Neural progenitor cell (in vitro differentiated cells): Measurements from ENCODE around the gene IKZF3. TPM values are rescaled to one million over a fixed set of nuclear protein-coding genes. Genes with fewer than 3 reads are reported as not detected.

Experiments used
- DNase-seq: peaks from one replicate; pipeline ENCODE4 v3.0.0-alpha.2; 2016; ENCODE audit warnings: low spot score
- H2AFZ ChIP-seq: fragments of 200-600 bp; sonication (generic); replicated peaks from 2 replicates; pipeline ENCODE4 v1.6.1; 2016; ENCODE audit warnings: antibody characterized with exemption
- H3F3A ChIP-seq: fragments of 200-600 bp; sonication (generic); 2 replicates; pipeline ENCODE4 v1.6.1; 2016; ENCODE audit warnings: antibody characterized with exemption, low read depth
- H3K27ac ChIP-seq: fragments of 200-600 bp; sonication (generic); 2 replicates; pipeline ENCODE4 v1.5.1; 2016; ENCODE audit warnings: mild to moderate bottlenecking
- H3K27me3 ChIP-seq: fragments of 200-600 bp; sonication (generic); 2 replicates; pipeline ENCODE4 v1.6.1; 2016; ENCODE audit warnings: mild to moderate bottlenecking, moderate library complexity
- H3K36me3 ChIP-seq: fragments of 200-600 bp; sonication (generic); 2 replicates; pipeline ENCODE4 v1.5.1; 2016
- H3K4me1 ChIP-seq: fragments of 200-600 bp; sonication (generic); 2 replicates; pipeline ENCODE4 v1.6.1; 2016; ENCODE audit warnings: mixed run types
- H3K4me2 ChIP-seq: fragments of 200-600 bp; sonication (generic); 2 replicates; pipeline ENCODE4 v1.6.1; 2016
- H3K4me3 ChIP-seq: fragments of 200-600 bp; sonication (generic); 2 replicates; pipeline ENCODE4 v1.5.1; 2016
- H3K79me2 ChIP-seq: fragments of 200-600 bp; sonication (generic); 2 replicates; pipeline ENCODE4 v1.6.1; 2016; ENCODE audit warnings: low read depth
- H3K9ac ChIP-seq: fragments of 200-600 bp; sonication (generic); 2 replicates; pipeline ENCODE4 v1.6.1; 2016
- H3K9me3 ChIP-seq: fragments of 200-600 bp; sonication (generic); 2 replicates; pipeline ENCODE4 v1.5.1; 2016; ENCODE audit warnings: low read depth
- H4K20me1 ChIP-seq: fragments of 200-600 bp; sonication (generic); 2 replicates; pipeline ENCODE4 v1.6.1; 2016; ENCODE audit warnings: low read depth
- H3K27ac Mint-ChIP-seq: 3 replicates; pipeline ENCODE4 v1.8.0; 2021; ENCODE audit warnings: mixed read lengths
- H3K27me3 Mint-ChIP-seq: 2 replicates; pipeline ENCODE4 v1.8.0; 2022; ENCODE audit warnings: low read depth, mild to moderate bottlenecking, inconsistent platforms, moderate library complexity, mixed read lengths; ENCODE audit not compliant: insufficient read depth
- H3K36me3 Mint-ChIP-seq: 3 replicates; pipeline ENCODE4 v1.8.0; 2021; ENCODE audit warnings: mixed read lengths
- H3K4me1 Mint-ChIP-seq: 3 replicates; pipeline ENCODE4 v1.8.0; 2021; ENCODE audit warnings: mixed read lengths
- H3K4me3 Mint-ChIP-seq: 3 replicates; pipeline ENCODE4 v1.8.0; 2021; ENCODE audit warnings: mild to moderate bottlenecking, moderate library complexity, mixed read lengths
- H3K9me3 Mint-ChIP-seq: 3 replicates; pipeline ENCODE4 v1.8.0; 2020; ENCODE audit warnings: mixed read lengths
- EZH2 ChIP-seq: fragments of 200-600 bp; sonication (generic); IDR thresholded peaks from 2 replicates; pipeline ENCODE4 v1.6.1; 2017; ENCODE audit warnings: antibody characterized with exemption, mild to moderate bottlenecking, moderate library complexity
- EZH2phosphoT487 ChIP-seq: fragments of 200-600 bp; sonication (generic); IDR thresholded peaks from 2 replicates; pipeline ENCODE4 v1.6.1; 2017; ENCODE audit warnings: antibody characterized with exemption
- total RNA-seq: library from RNA; depleted of rRNA; stranded (reverse); fragments of >200 nt; gene quantifications from 2 replicates; pipeline ENCODE4 v1.2.3, GENCODE V29; 2015; ENCODE audit warnings: low replicate concordance
- TF ChIP-seq, protein P1 (sequence below): fragments of 200-600 bp; sonication (generic); IDR thresholded peaks from 2 replicates; pipeline ENCODE4 v1.5.1; 2017; ENCODE audit warnings: antibody characterized with exemption, mild to moderate bottlenecking

IKZF3 gene
- total RNA-seq, 1 donor from 2014 or later = not detected

- Mint-ChIP-seq H3K4me1 (no peaks in the 10 kb centered on the region), H3K36me3 (peaks cover 5% of the 10 kb centered on the region)
Observed at GRCh38 chr17:39820987-39821386, 43.1 kb downstream of the IKZF3 start.

GRCh38 chr17:39820541-39820940, 43.6 kb downstream of the IKZF3 start:
- H3K36me3 ChIP-seq = no peaks in the 10 kb centered on the region
- peak; percentile 73 for DNase-seq
- no peak overlapping the region for H3K4me3 ChIP-seq

More at GRCh38 chr17:39820987-39821386, 43.1 kb downstream of the IKZF3 start:
- no peak for DNase-seq
- Histone ChIP-seq H3K27ac (no peak overlapping the region), H3F3A (peaks cover 15% of the 10 kb centered on the region), H3K4me1 (peaks cover 9% of the 10 kb centered on the region), H2AFZ (no peak overlapping the region), H3K9ac (no peak overlapping the region), H3K36me3 (no peaks in the 10 kb centered on the region), H3K9me3 (no peaks in the 10 kb centered on the region), H4K20me1 (no peaks in the 10 kb centered on the region), H3K27me3 (no peaks in the 10 kb centered on the region), H3K4me3 (no peak overlapping the region), H3K4me2 (peak overlapping the region; percentile 47), H3K79me2 (no peaks in the 10 kb centered on the region)
- peaks cover 29% of the 10 kb centered on the region for H3K9me3 Mint-ChIP-seq
- TF ChIP-seq EZH2 = no peak
- TF ChIP-seq EZH2phosphoT487 = no peak
- TF ChIP-seq, protein P1, sequence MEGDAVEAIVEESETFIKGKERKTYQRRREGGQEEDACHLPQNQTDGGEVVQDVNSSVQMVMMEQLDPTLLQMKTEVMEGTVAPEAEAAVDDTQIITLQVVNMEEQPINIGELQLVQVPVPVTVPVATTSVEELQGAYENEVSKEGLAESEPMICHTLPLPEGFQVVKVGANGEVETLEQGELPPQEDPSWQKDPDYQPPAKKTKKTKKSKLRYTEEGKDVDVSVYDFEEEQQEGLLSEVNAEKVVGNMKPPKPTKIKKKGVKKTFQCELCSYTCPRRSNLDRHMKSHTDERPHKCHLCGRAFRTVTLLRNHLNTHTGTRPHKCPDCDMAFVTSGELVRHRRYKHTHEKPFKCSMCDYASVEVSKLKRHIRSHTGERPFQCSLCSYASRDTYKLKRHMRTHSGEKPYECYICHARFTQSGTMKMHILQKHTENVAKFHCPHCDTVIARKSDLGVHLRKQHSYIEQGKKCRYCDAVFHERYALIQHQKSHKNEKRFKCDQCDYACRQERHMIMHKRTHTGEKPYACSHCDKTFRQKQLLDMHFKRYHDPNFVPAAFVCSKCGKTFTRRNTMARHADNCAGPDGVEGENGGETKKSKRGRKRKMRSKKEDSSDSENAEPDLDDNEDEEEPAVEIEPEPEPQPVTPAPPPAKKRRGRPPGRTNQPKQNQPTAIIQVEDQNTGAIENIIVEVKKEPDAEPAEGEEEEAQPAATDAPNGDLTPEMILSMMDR = no peak
- no peak overlapping the region for H3K4me3 Mint-ChIP-seq
- peaks cover 3% of the 10 kb centered on the region for H3K27me3 Mint-ChIP-seq
- no peak overlapping the region for H3K27ac Mint-ChIP-seq

GRCh38 chr17:39818358-39819000, 45.6 kb downstream of the IKZF3 start:
- Mint-ChIP-seq H3K27ac (no peak overlapping the region), H3K4me1 (no peaks in the 10 kb centered on the region), H3K4me3 (no peak overlapping the region), H3K27me3 (peaks cover 3% of the 10 kb centered on the region), H3K9me3 (peaks cover 12% of the 10 kb centered on the region), H3K36me3 (peaks cover 5% of the 10 kb centered on the region)
- no peaks in the 10 kb centered on the region for H3K36me3 ChIP-seq
- peaks cover 9% of the 10 kb centered on the region for H3K4me1 ChIP-seq
- H2AFZ ChIP-seq = no peak overlapping the region
- no peaks in the 10 kb centered on the region for H4K20me1 ChIP-seq
- no peak overlapping the region for H3K9ac ChIP-seq
- no peak overlapping the region for H3K4me2 ChIP-seq
- no peaks in the 10 kb centered on the region for H3K79me2 ChIP-seq
- no peaks in the 10 kb centered on the region for H3K9me3 ChIP-seq
- H3K27me3 ChIP-seq = no peaks in the 10 kb centered on the region
- no peak overlapping the region for H3K27ac ChIP-seq
- DNase-seq = no peak
- peaks cover 15% of the 10 kb centered on the region for H3F3A ChIP-seq
- H3K4me3 ChIP-seq = no peak overlapping the region
- TF ChIP-seq EZH2 (no peak), EZH2phosphoT487 (no peak)
- TF ChIP-seq, protein P1 = no peak

More at GRCh38 chr17:39820541-39820940, 43.6 kb downstream of the IKZF3 start:
- no peaks in the 10 kb centered on the region for H3K9me3 ChIP-seq
- peaks cover 28% of the 10 kb centered on the region for H3K9me3 Mint-ChIP-seq
- no peaks in the 10 kb centered on the region for H3K79me2 ChIP-seq
- no peak overlapping the region for H2AFZ ChIP-seq
- H3K36me3 Mint-ChIP-seq = peaks cover 5% of the 10 kb centered on the region
- peaks cover 9% of the 10 kb centered on the region for H3K4me1 ChIP-seq
- no peak overlapping the region for H3K27ac ChIP-seq
- H3K27ac Mint-ChIP-seq = no peak overlapping the region
- no peaks in the 10 kb centered on the region for H4K20me1 ChIP-seq
- H3K9ac ChIP-seq = no peak overlapping the region
- TF ChIP-seq EZH2 (no peak), EZH2phosphoT487 (no peak)
- TF ChIP-seq, protein P1 = no peak
- peaks cover 15% of the 10 kb centered on the region for H3F3A ChIP-seq
- H3K4me2 ChIP-seq = peak overlapping the region; percentile 47
- H3K27me3 ChIP-seq = no peaks in the 10 kb centered on the region
- no peak overlapping the region for H3K4me3 Mint-ChIP-seq
- peaks cover 3% of the 10 kb centered on the region for H3K27me3 Mint-ChIP-seq
- no peaks in the 10 kb centered on the region for H3K4me1 Mint-ChIP-seq
